Esophagus muscularis mucosa (tissue), 4 donors: ENCODE measurements around the gene CDH8. TPM values are rescaled to one million over a fixed set of nuclear protein-coding genes. Genes with fewer than 3 reads are reported as not detected.

Experiments used
- DNase-seq: peaks from one replicate; pipeline ENCODE4 v3.0.0-alpha.2; 2017; ENCODE audit errors: extremely low spot score
- H3K27ac ChIP-seq, 4 donors: fragments of 200-600 bp; sonication (generic); replicated peaks in 1 of 4; 1 replicate in 3 of 4; 2 replicates in 1 of 4; pipeline ENCODE4 v1.5.1; 2016 to 2019; ENCODE audit warnings: mild to moderate bottlenecking in 1 of 4
- H3K27me3 ChIP-seq, 4 donors: fragments of 200-600 bp; sonication (generic); one replicate each; pipeline versions ENCODE4 v1.5.1 to v1.6.0; 2016 to 2019
- H3K36me3 ChIP-seq, 4 donors: fragments of 200-600 bp; sonication (generic); one replicate each; pipeline ENCODE4 v1.5.1; 2016 to 2019
- H3K4me1 ChIP-seq, 4 donors: fragments of 200-600 bp; sonication (generic); one replicate each; pipeline ENCODE4 v1.5.1; 2016 to 2019
- H3K4me3 ChIP-seq, 4 donors: fragments of 200-600 bp; sonication (generic); 1 replicate in 2 of 4; 2 replicates in 2 of 4; pipeline ENCODE4 v1.5.1; 2016 to 2019; ENCODE audit warnings: mild to moderate bottlenecking in 4 of 4, moderate library complexity in 1 of 4
- H3K9me3 ChIP-seq, 4 donors: fragments of 200-600 bp; sonication (generic); 1 replicate in 3 of 4; 2 replicates in 1 of 4; pipeline ENCODE4 v1.5.1; 2016 to 2019
- CTCF ChIP-seq, 3 experiments: fragments of 200-600 bp in 2 of 3; fragments of 450-650 bp in 1 of 3; sonication (generic) in 2 of 3; IDR thresholded peaks; one replicate each; pipeline ENCODE4 v1.5.1; 2017 to 2019; ENCODE audit warnings: antibody characterized with exemption in 3 of 3, mild to moderate bottlenecking in 2 of 3, moderate library complexity in 1 of 3
- EP300 ChIP-seq: sonication (generic); formaldehyde crosslinking; IDR thresholded peaks from one replicate; pipeline ENCODE4 v1.6.1; 2017; ENCODE audit warnings: antibody characterized with exemption
- POLR2A ChIP-seq: fragments of 450-650 bp; IDR thresholded peaks from one replicate; pipeline ENCODE4 v1.6.1; 2017; ENCODE audit warnings: antibody characterized with exemption, moderate library complexity, mild to moderate bottlenecking, low read depth
- POLR2AphosphoS5 ChIP-seq, 2 donors: sonication (generic); formaldehyde crosslinking; IDR thresholded peaks; one replicate each; pipeline ENCODE4 v1.6.1; 2017; ENCODE audit warnings: antibody characterized with exemption in 2 of 2
- WGBS: methylation state at CpG from one replicate; pipeline ENCODE4 v1.1.5; 2018; 5-methylcytosine and 5-hydroxymethylcytosine counted together
- intact Hi-C: fragments of 100-400 bp; cut with DNase I; formaldehyde crosslinking; loops from one replicate; pipeline ENCODE4 v1.15.1; 2023
- total RNA-seq, 4 donors: library from RNA; depleted of rRNA; stranded (reverse); fragments of >200 nt; gene quantifications; one replicate each; pipeline versions ENCODE4 v1.1.0 to v1.2.1, GENCODE V29; 2016

The CDH8 gene
- total RNA-seq, 4 donors from 2014 or later: 0.42 to 3.6 (median 1.9) TPM

DNA sequence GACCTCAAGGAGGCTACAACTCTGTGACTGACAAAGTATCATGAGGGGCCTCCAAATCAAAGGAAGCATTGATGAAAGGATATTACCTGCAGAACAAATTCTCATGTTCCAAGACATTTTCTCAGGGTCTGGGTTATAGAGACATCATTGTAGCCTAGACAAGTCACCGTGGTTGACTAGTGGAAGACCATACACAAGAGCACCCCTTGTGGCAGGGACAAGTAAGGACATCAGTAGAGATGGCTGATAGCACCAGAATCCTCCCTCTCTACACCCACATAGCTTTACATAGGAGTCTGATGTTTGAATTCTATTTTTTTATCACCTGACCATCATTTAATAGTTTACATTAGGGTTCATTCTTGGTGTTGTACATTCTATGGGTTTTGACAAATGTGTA lies 32.5 kb upstream of the CDH8 start:
- Histone ChIP-seq H3K27me3 (no peaks in the 10 kb centered on the region), H3K4me1 (no peaks in the 10 kb centered on the region), H3K9me3 (no peaks in the 10 kb centered on the region), H3K36me3 (no peaks in the 10 kb centered on the region), H3K4me3 (no peak overlapping the region), H3K27ac (no peak overlapping the region)
- no peak for DNase-seq
- no peak for TF ChIP-seq POLR2AphosphoS5 (IDR thresholded peaks at IDR 0.05)
- intact Hi-C loops: no loop called here
- 100% methylated on average over 1 of the region's 1 CpG for WGBS

GRCh38 chr16:62067981-62068380 lies 31.7 kb upstream of the CDH8 start:
- intact Hi-C loops: no loop called here
- TF ChIP-seq CTCF (IDR thresholded peaks at IDR 0.05) (no peak), POLR2A (no peak), POLR2AphosphoS5 (IDR thresholded peaks at IDR 0.05) (no peak), EP300 (no peak)
- no peaks in the 10 kb centered on the region for H3K9me3 ChIP-seq
- DNase-seq: no peak
- 69% methylated on average over 1 of the region's 1 CpG for WGBS
- H3K27me3 ChIP-seq: no peaks in the 10 kb centered on the region
- H3K4me1 ChIP-seq: no peaks in the 10 kb centered on the region
- H3K27ac ChIP-seq: no peak overlapping the region
- H3K36me3 ChIP-seq: no peaks in the 10 kb centered on the region
- H3K4me3 ChIP-seq: no peak overlapping the region

DNA sequence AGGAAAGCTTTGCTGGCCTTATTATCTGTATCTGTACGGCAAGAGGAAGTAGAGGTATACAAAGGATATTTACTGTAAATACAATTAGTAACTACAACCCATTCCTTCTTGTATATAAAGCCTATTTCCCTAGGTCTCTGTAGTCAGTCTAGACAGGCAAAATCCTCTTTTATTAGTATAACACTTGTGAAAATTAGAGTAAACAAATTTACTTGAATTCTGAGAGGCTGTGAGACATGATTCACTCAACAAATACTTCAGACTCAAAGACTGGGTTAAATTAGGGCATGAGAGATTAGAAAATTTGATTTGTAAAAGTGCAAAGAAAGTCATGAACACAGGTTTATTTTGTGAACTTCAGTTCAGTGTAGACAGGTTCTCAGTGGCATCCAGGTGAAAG lies 30.9 kb upstream of the CDH8 start:
- Histone ChIP-seq H3K27me3 (no peaks in the 10 kb centered on the region), H3K4me1 (no peaks in the 10 kb centered on the region), H3K4me3 (no peak overlapping the region), H3K9me3 (no peaks in the 10 kb centered on the region), H3K36me3 (no peaks in the 10 kb centered on the region), H3K27ac (no peak overlapping the region)
- intact Hi-C loops: no loop called here
- no peak for TF ChIP-seq EP300
- no peak for TF ChIP-seq POLR2AphosphoS5 (IDR thresholded peaks at IDR 0.05)
- no peak for TF ChIP-seq CTCF (IDR thresholded peaks at IDR 0.05)
- no peak for TF ChIP-seq POLR2A
- DNase-seq: no peak
- 83% methylated on average over 1 of the region's 1 CpG for WGBS

GRCh38 chr16:62066747-62067146 lies 30.5 kb upstream of the CDH8 start:
- H3K4me1 ChIP-seq: no peaks in the 10 kb centered on the region
- no peaks in the 10 kb centered on the region for H3K27me3 ChIP-seq
- DNase-seq: no peak
- TF ChIP-seq EP300 (no peak), POLR2AphosphoS5 (IDR thresholded peaks at IDR 0.05) (no peak), CTCF (IDR thresholded peaks at IDR 0.05) (no peak), POLR2A (no peak)
- H3K27ac ChIP-seq: no peak overlapping the region
- intact Hi-C loops: no loop called here
- no peaks in the 10 kb centered on the region for H3K36me3 ChIP-seq
- 71% methylated on average over 5 of the region's 5 CpGs for WGBS
- no peak overlapping the region for H3K4me3 ChIP-seq
- no peaks in the 10 kb centered on the region for H3K9me3 ChIP-seq

DNA sequence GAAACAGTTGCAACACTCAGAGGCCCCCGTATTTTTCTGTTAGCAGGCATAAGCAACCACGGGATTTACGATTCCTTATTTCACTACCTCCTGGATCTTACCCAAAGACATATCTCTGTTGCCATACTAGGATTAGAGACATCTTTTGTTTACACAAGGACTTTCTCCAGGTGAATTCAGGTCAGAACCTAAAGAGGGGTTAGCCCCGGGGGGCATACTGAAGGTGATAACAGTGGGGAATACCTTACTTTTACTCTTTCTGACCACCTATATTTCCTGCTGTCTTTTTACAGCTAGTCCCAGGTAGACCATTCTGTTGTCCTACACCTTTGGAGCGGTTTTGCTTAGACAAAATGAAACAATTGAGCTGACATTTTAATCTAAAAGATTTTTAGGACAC lies 27.9 kb upstream of the CDH8 start:
- Histone ChIP-seq H3K4me3 (no peak overlapping the region), H3K27ac (no peak overlapping the region), H3K36me3 (no peaks in the 10 kb centered on the region), H3K4me1 (no peaks in the 10 kb centered on the region), H3K9me3 (no peaks in the 10 kb centered on the region), H3K27me3 (no peaks in the 10 kb centered on the region)
- intact Hi-C loops: no loop called here
- DNase-seq: no peak
- TF ChIP-seq POLR2A: no peak
- no peak for TF ChIP-seq POLR2AphosphoS5 (IDR thresholded peaks at IDR 0.05)
- TF ChIP-seq CTCF (IDR thresholded peaks at IDR 0.05): no peak
- TF ChIP-seq EP300: no peak
- WGBS: 81% methylated on average over 5 of the region's 5 CpGs
